PC-9 (cell line): Measurements from ENCODE around the gene KRTAP10-1. TPM values are rescaled to one million over a fixed set of nuclear protein-coding genes. Genes with fewer than 3 reads are reported as not detected.

Source experiments
- BruUV-seq: library from RNA; stranded (reverse); fragments of 400-500 nt; replicated peaks from 2 replicates; lab custom pipeline; 2021; lab: Mats Ljungman, UMichigan
- CTCF ChIA-PET: fragments of 300-600 bp; sonication (Branson Sonifier 250); formaldehyde crosslinking; loops from one replicate; lab custom pipeline; 2022; ENCODE audit warnings: antibody characterized with exemption; lab: Charles Lee
- POLR2A ChIA-PET: fragments of 300-600 bp; sonication (Branson Sonifier 250); formaldehyde crosslinking; loops from one replicate; lab custom pipeline; 2022; ENCODE audit warnings: antibody characterized with exemption; ENCODE audit not compliant: unreplicated experiment; lab: Charles Lee
- DNase-seq, 2 experiments: peaks; one replicate each; pipeline versions ENCODE4 v3.0.0 to v3.0.0-alpha.2; 2015 to 2022; ENCODE audit warnings: mixed read lengths in 1 of 2
- H2AFZ ChIP-seq: fragments of 200-600 bp; sonication (generic); 2 replicates; pipeline ENCODE4 v1.8.1; 2017; ENCODE audit warnings: antibody characterized with exemption
- H3F3A ChIP-seq: fragments of 200-600 bp; sonication (generic); 2 replicates; pipeline ENCODE4 v1.8.1; 2017; ENCODE audit warnings: antibody characterized with exemption, mild to moderate bottlenecking, low read depth; ENCODE audit not compliant: insufficient read depth
- H3K27ac ChIP-seq: fragments of 200-600 bp; sonication (generic); 2 replicates; pipeline ENCODE4 v1.6.1; 2016; ENCODE audit warnings: mixed run types
- H3K27me3 ChIP-seq: fragments of 200-600 bp; sonication (generic); 2 replicates; pipeline ENCODE4 v1.6.1; 2016; ENCODE audit warnings: low read depth, mixed run types; ENCODE audit not compliant: insufficient read depth
- H3K36me3 ChIP-seq: fragments of 200-600 bp; sonication (generic); 2 replicates; pipeline ENCODE4 v1.6.1; 2016; ENCODE audit warnings: low read depth, mixed run types
- H3K4me1 ChIP-seq: fragments of 200-600 bp; sonication (generic); replicated peaks from 2 replicates; pipeline ENCODE4 v1.6.1; 2016; ENCODE audit warnings: mixed run types; ENCODE audit not compliant: insufficient read depth
- H3K4me2 ChIP-seq: fragments of 200-600 bp; sonication (generic); 2 replicates; pipeline ENCODE4 v1.6.1; 2017; ENCODE audit warnings: mixed run types
- H3K4me3 ChIP-seq: fragments of 200-600 bp; sonication (generic); 2 replicates; pipeline ENCODE4 v1.6.1; 2016; ENCODE audit warnings: mixed run types
- H3K79me2 ChIP-seq: fragments of 200-600 bp; sonication (generic); 2 replicates; pipeline ENCODE4 v1.6.1; 2017; ENCODE audit warnings: low read depth, mixed run types
- H3K9me2 ChIP-seq: fragments of 200-600 bp; sonication (generic); 2 replicates; pipeline ENCODE4 v1.8.1; 2017; ENCODE audit warnings: mild to moderate bottlenecking; ENCODE audit not compliant: insufficient read depth
- H3K9me3 ChIP-seq: fragments of 200-600 bp; sonication (generic); 2 replicates; pipeline ENCODE4 v1.8.1; 2016; ENCODE audit warnings: low read depth; ENCODE audit not compliant: insufficient read depth
- H4K20me1 ChIP-seq: fragments of 200-600 bp; sonication (generic); 2 replicates; pipeline ENCODE4 v1.8.1; 2017; ENCODE audit not compliant: insufficient read depth
- EZH2 ChIP-seq: fragments of 200-600 bp; sonication (generic); IDR thresholded peaks from 2 replicates; pipeline ENCODE4 v1.8.0; 2017; ENCODE audit warnings: antibody characterized with exemption, low read depth
- intact Hi-C: fragments of 100-400 bp; cut with micrococcal nuclease; formaldehyde crosslinking; loops from one replicate; pipeline ENCODE4 v1.10.0; 2022; ENCODE audit not compliant: unreplicated experiment
- total RNA-seq: library from RNA; stranded (reverse); gene quantifications from 2 replicates; pipeline ENCODE4 v1.2.3, GENCODE V29; 2021
- TF ChIP-seq, protein P1 (sequence below): fragments of 200-600 bp; sonication (generic); conservative IDR thresholded peaks from 2 replicates; pipeline ENCODE4 v1.6.1; 2017; ENCODE audit warnings: mixed run types, antibody characterized with exemption, mild to moderate bottlenecking, moderate library complexity

The KRTAP10-1 gene
- total RNA-seq, 1 experiment from 2014 or later = not detected

DNA sequence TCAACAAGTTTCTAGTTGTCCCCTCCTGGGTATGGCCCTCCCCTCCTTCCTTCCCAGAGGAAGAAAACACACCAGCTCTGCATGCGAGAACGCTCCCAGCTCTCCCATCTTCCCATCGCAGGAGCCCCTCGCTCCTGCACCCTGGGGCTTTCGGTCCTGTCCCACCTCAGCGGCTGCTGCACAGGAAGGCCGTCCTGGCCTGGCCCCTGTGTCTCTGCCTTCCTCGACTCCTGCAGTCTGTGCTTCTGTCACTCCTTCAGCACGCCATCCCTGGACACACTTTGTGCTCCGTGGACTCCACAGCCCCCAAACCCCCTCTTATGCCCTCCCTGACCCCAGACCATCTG is 23.2 kb downstream of the KRTAP10-1 start:
- H3F3A ChIP-seq = no peaks in the 10 kb centered on the region
- no peak overlapping the region for H3K4me3 ChIP-seq
- no peaks in the 10 kb centered on the region for H4K20me1 ChIP-seq
- no peaks in the 10 kb centered on the region for H3K9me2 ChIP-seq
- no peaks in the 10 kb centered on the region for H3K79me2 ChIP-seq
- peaks cover 96% of the 10 kb centered on the region for H3K27me3 ChIP-seq
- H3K36me3 ChIP-seq = no peaks in the 10 kb centered on the region
- POLR2A ChIA-PET = no interaction called here
- H3K4me1 ChIP-seq = no peaks in the 10 kb centered on the region
- CTCF ChIA-PET = no interaction called here
- no TSS peak for BruUV-seq
- no peak overlapping the region for H3K27ac ChIP-seq
- intact Hi-C loops = loop anchor here (10.0 kb wide), 1 partner anchor 418 kb away; no protein-coding TSS in a partner anchor
- no peak overlapping the region for H3K4me2 ChIP-seq
- TF ChIP-seq, protein P1, sequence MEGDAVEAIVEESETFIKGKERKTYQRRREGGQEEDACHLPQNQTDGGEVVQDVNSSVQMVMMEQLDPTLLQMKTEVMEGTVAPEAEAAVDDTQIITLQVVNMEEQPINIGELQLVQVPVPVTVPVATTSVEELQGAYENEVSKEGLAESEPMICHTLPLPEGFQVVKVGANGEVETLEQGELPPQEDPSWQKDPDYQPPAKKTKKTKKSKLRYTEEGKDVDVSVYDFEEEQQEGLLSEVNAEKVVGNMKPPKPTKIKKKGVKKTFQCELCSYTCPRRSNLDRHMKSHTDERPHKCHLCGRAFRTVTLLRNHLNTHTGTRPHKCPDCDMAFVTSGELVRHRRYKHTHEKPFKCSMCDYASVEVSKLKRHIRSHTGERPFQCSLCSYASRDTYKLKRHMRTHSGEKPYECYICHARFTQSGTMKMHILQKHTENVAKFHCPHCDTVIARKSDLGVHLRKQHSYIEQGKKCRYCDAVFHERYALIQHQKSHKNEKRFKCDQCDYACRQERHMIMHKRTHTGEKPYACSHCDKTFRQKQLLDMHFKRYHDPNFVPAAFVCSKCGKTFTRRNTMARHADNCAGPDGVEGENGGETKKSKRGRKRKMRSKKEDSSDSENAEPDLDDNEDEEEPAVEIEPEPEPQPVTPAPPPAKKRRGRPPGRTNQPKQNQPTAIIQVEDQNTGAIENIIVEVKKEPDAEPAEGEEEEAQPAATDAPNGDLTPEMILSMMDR = no peak
- no peak for TF ChIP-seq EZH2
- DNase-seq = no peak
- no peaks in the 10 kb centered on the region for H3K9me3 ChIP-seq
- H2AFZ ChIP-seq = no peak overlapping the region

DNA sequence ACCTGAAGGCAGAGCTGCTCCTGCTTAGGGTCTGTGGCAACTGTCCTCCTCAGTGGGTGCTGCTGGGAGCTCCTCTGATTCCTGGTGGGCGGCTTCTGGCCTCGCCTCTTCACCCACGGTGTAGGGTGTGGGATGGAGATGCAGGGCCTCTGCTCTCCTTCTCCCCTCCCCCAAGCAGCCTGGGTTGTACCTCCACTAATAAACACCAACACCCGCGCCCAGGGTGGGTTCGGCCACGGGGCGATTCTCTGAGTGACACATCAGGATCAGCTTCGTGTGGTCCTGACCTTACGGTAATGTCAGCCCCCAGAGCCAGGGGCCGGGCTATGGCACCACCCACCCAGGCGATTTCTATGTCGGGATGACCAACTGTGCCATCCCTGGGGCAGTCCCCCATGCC is 23.7 kb downstream of the KRTAP10-1 start:
- Histone ChIP-seq H3K27me3 (peaks cover 96% of the 10 kb centered on the region), H3K36me3 (no peaks in the 10 kb centered on the region), H2AFZ (no peak overlapping the region), H3K4me2 (no peak overlapping the region), H3K4me3 (no peak overlapping the region), H3K27ac (no peak overlapping the region), H3F3A (no peaks in the 10 kb centered on the region), H4K20me1 (no peaks in the 10 kb centered on the region), H3K4me1 (no peaks in the 10 kb centered on the region), H3K9me2 (no peaks in the 10 kb centered on the region), H3K79me2 (no peaks in the 10 kb centered on the region), H3K9me3 (no peaks in the 10 kb centered on the region)
- ChIA-PET CTCF (no interaction called here), POLR2A (no interaction called here)
- intact Hi-C loops = loop anchor here (10.0 kb wide), 1 partner anchor 418 kb away; no protein-coding TSS in a partner anchor
- TF ChIP-seq EZH2 = no peak
- TF ChIP-seq, protein P1 = no peak
- no peak for DNase-seq
- no TSS peak for BruUV-seq

DNA sequence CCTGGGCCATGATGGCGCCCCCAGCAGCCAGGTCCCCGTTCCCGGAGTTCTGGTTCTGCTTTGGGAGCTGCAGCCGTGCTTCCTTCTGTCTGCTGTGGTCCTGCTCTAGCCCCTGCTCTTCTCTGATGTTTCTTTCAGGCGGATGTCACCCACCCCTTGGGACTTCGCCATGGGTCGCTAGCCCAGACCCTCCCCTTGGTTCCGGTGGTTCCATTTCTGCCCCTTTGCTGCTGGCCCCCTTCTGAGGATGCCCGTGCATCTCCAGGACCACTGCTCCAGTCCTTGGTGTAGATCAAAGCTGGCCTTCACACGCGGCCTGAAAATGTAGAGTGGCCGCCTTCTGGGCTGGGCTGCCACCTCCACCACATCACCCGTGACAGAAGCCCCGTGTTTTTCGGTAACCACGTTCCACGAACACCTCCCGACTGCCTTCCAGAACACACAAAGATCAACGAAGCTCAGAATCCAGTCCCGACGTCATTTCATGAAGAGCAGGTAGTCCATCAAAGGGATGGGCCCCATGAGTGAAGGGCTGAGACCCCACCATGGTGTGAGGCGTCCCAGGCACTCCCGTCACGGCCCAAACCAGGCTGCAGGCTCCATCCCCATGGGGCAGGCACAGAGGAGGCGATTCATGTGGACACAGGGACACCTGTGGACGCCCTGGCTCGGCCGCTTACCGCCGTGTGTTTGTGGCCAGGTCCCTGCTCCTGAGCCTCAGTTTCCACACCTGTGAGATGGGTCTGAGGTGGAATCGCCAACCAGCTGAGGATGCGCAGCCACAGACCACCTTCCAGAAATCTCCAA is 24.4 kb downstream of the KRTAP10-1 start:
- H3K27me3 ChIP-seq = peaks cover 93% of the 10 kb centered on the region
- H3K79me2 ChIP-seq = no peaks in the 10 kb centered on the region
- no peaks in the 10 kb centered on the region for H3K9me2 ChIP-seq
- no peaks in the 10 kb centered on the region for H3F3A ChIP-seq
- intact Hi-C loops = loop anchor here (10.0 kb wide), 1 partner anchor 419 kb away; no protein-coding TSS in a partner anchor
- H3K4me1 ChIP-seq = no peaks in the 10 kb centered on the region
- ChIA-PET CTCF (no interaction called here), POLR2A (no interaction called here)
- no peaks in the 10 kb centered on the region for H3K36me3 ChIP-seq
- TF ChIP-seq, protein P1 = no peak
- no peak for TF ChIP-seq EZH2
- H2AFZ ChIP-seq = no peak overlapping the region
- H3K4me3 ChIP-seq = no peak overlapping the region
- no peaks in the 10 kb centered on the region for H3K9me3 ChIP-seq
- no peak for DNase-seq
- H3K27ac ChIP-seq = no peak overlapping the region
- H4K20me1 ChIP-seq = no peaks in the 10 kb centered on the region
- BruUV-seq = no TSS peak
- H3K4me2 ChIP-seq = no peak overlapping the region
